Measurements from ENCODE around the gene SAMHD1.
"Not testable (repeated sequence)": the region's sequence is repeated elsewhere in the genome, so short reads cannot be mapped to it uniquely, and the experiment has no call there.

Gene SAMHD1

DNA sequence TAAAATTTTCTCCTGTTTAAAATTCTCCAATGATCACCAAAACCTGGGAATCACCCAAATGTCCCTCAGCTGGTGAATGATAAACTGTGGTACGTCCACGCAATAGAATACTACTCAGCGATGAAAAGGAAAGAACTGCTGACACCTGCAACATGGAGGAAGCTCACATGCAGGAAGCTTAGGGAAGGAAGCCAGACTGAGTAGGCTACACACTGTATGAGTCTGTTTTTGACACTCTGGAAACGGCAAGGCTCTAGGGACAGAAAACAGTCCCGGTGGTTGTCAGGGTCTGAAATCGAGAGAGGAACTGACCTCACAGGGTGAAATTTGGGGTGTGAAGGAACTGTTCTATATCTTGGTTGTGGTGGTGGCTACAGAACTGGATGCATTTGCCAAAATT lies 100.7 kb downstream of the SAMHD1 start:
- no peak for DNase-seq

DNA sequence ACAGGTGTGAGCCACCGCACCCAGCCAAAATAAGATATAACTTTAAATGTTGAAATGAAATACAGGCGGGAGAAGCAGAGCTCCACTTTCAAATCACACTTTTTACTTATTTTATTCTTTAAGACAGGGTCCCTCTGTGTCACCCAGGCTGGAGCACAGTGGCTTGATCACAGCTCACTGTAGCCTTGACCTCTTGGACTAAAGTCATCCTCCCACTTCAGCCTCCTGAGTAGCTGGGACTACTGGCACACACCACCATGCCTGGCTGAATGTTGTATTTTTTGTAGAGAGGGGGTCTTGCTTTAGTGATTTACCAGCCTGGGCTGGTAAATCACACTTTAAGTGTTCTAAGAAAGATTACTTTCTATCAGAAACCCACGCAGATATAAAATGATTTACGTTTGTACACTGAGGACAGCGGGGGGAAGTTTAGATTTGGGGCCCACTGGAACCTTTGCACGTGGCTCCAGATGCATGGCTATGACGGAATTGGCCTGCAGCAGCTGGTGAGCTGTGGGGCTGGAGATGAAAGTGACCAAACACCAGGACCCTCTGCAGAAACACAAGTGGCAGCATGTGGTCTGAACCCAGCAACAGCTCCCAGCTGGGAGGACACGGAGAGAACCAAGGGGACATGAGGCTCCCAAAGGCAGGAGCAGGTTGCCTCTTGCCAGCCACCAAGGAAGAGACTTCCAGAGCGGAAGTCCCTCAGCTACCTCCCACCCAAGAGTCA lies 102.0 kb downstream of the SAMHD1 start:
- DNase-seq = no peak

GRCh38 chr20:36848677-36849076 lies 102.8 kb downstream of the SAMHD1 start:
- DNase-seq = no peak

GRCh38 chr20:36848078-36848660 lies 103.3 kb downstream of the SAMHD1 start:
- peak; percentile 23 for DNase-seq

GRCh38 chr20:36847710-36848040 lies 103.8 kb downstream of the SAMHD1 start:
- DNase-seq = no peak

- no peak for DNase-seq
These were observed 104.3 kb downstream of the SAMHD1 start for GRCh38 chr20:36847009-36847709.

DNA sequence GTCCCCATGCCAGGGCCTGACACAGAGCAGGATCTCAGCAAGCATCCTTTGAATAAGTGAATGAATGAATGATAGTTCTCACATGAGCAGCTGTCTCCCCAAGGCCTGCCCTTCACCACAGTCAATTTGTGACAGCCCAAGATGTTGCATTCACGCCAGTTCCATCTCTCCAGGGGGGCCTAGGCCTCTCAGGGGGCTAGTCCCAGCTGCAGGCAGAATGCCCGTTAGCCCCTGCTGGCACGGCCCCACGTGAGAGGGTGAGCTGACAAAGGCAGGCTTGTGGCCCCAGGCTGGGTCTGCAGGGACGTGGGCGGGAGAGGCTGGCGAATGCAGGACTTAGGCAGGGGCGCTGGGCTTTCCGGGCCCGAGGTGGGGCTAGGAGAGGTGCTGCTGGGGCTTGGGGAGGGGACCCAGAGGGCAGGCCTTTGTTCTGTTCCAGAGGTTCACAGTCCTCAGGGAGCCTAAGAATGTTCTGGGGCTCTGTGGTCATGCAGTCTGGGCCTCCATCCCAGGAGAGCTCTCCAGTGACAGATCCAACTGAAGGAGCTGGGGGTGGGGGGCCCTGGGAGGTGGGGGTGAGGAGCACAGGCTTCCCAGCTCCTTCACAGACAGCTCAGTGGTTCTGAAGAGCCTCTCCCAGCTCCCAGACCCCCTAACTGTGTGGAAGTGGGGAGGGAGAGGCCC lies 106.1 kb downstream of the SAMHD1 start:
- DNase-seq = no peak

DNA sequence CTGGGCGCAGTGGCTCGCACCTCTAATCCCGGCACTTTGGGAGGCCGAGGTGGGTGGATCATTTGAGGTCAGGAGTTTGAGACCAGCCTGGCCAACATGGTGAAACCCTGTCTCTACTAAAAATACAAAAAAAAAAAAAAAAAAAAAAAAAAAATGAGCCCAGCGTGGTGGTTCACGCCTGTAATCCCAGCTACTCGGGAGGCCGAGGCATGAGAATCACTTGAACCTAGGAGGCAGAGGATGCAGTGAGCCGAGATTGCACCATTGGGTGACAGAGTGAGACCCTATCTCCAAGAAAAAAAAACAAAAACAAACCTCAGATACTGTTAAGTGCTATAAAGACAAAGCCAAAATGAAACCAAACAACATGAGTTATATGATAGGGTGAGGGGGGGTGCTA lies 110.5 kb downstream of the SAMHD1 start:
- not testable (repeated sequence) for DNase-seq
